ENCODE measurements around the gene ANGPTL4.

DNA sequence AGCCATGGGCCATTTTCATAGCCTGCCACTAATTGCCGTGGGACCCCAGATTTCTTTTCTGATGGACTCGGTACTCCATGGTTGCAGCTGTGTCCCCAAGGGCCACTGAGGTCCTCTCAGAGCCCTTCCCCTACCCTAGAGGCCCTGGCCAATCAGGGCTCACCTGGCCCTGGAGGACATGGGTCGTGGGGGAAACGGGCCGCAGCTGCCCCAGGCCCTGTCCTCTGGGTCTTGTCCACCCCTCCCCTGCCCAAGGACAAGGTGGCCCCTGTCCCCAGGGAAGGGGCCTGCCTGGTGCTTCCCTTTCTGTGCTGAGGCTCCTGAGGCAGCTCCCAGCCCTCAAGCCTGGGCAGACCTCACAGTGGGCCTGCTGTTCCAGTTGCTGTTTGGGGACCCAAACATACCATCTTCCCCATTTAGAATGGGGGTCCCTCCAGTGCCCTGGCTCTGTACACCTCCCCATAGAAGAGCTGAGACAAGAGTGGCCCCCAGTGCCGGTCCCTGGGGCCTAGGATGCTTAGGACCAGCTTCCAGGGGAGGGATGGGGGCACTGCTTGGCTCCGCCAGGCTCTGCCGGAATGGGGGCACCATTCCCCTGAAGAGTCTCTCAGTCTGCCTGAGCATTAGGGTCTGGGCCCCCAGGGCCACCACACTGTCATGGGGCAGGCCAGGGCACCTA is 29.4 kb downstream of the ANGPTL4 start:
- TF ChIP-seq, protein P1, sequence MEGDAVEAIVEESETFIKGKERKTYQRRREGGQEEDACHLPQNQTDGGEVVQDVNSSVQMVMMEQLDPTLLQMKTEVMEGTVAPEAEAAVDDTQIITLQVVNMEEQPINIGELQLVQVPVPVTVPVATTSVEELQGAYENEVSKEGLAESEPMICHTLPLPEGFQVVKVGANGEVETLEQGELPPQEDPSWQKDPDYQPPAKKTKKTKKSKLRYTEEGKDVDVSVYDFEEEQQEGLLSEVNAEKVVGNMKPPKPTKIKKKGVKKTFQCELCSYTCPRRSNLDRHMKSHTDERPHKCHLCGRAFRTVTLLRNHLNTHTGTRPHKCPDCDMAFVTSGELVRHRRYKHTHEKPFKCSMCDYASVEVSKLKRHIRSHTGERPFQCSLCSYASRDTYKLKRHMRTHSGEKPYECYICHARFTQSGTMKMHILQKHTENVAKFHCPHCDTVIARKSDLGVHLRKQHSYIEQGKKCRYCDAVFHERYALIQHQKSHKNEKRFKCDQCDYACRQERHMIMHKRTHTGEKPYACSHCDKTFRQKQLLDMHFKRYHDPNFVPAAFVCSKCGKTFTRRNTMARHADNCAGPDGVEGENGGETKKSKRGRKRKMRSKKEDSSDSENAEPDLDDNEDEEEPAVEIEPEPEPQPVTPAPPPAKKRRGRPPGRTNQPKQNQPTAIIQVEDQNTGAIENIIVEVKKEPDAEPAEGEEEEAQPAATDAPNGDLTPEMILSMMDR (IDR thresholded peaks at IDR 0.05) = no peak
- TF ChIP-seq POLR2A (IDR thresholded peaks at IDR 0.05) (no peak), POLR2AphosphoS5 (IDR thresholded peaks at IDR 0.05) (no peak)

Data from breast epithelium (tissue), 3 donors.